WTC11 (cell line): Measurements from ENCODE around the gene KRTAP5-1. TPM values are rescaled to one million over a fixed set of nuclear protein-coding genes. Genes with fewer than 3 reads are reported as not detected.
A peak's percentile ranks its signal among the peaks of the same experiment; 100 is the strongest.
"Not testable (repeated sequence)": the region's sequence is repeated elsewhere in the genome, so short reads cannot be mapped to it uniquely, and the experiment has no call there.

Experiments
- ATAC-seq: fragments of 200-7000 bp; cut with Tn5 transposase; 2 replicates; pipeline ENCODE4 v1.10.0; 2021; ENCODE audit warnings: mild to moderate bottlenecking, moderate library complexity
- CTCF ChIA-PET: fragments of 300-600 bp; sonication (Branson Sonifier 250); formaldehyde crosslinking; loops from one replicate; lab custom pipeline; 2021; ENCODE audit warnings: antibody characterized with exemption; lab: Charles Lee
- POLR2A ChIA-PET: fragments of 350-600 bp; sonication (Branson Sonifier 250); formaldehyde crosslinking; loops from one replicate; lab custom pipeline; 2021; ENCODE audit warnings: antibody characterized with exemption; lab: Charles Lee
- DNase-seq: peaks from one replicate; pipeline ENCODE4 v3.0.0; 2021; ENCODE audit warnings: low spot score
- H3K27ac Mint-ChIP-seq: 2 replicates; pipeline ENCODE4 v1.8.0; 2021; ENCODE audit warnings: mixed read lengths
- H3K27me3 Mint-ChIP-seq: 2 replicates; pipeline ENCODE4 v1.8.0; 2021; ENCODE audit warnings: low read depth, mild to moderate bottlenecking, moderate library complexity, mixed read lengths
- H3K36me3 Mint-ChIP-seq: 2 replicates; pipeline ENCODE4 v1.8.0; 2021; ENCODE audit warnings: mixed read lengths
- H3K4me1 Mint-ChIP-seq: 2 replicates; pipeline ENCODE4 v1.8.0; 2022; ENCODE audit warnings: mixed read lengths
- H3K4me3 Mint-ChIP-seq: 2 replicates; pipeline ENCODE4 v1.8.0; 2021; ENCODE audit warnings: mild to moderate bottlenecking, moderate library complexity, mixed read lengths
- H3K9me3 Mint-ChIP-seq: 2 replicates; pipeline ENCODE4 v1.8.0; 2021; ENCODE audit warnings: mixed read lengths
- CREM ChIP-seq: sonication (generic); formaldehyde crosslinking; IDR thresholded peaks from 2 replicates; pipeline ENCODE4 v1.8.1; 2022; ENCODE audit warnings: mild to moderate bottlenecking, missing genetic modification reagents, moderate library complexity
- GABPB1 ChIP-seq: sonication (generic); formaldehyde crosslinking; IDR thresholded peaks from 2 replicates; pipeline ENCODE4 v1.8.1; 2023; ENCODE audit warnings: mild to moderate bottlenecking, missing genetic modification reagents
- GRHL2 ChIP-seq: fragments of 250-450 bp; sonication (Bioruptor Pico); IDR thresholded peaks from 2 replicates; pipeline ENCODE4 v1.8.0; 2022; ENCODE audit warnings: mild to moderate bottlenecking, moderate library complexity; ENCODE audit not compliant: insufficient replicate concordance, severe bottlenecking
- JAZF1 ChIP-seq: fragments of 250-450 bp; sonication (Bioruptor Pico); IDR thresholded peaks from 2 replicates; pipeline ENCODE4 v1.9.0; 2021; ENCODE audit warnings: moderate library complexity, mild to moderate bottlenecking, inconsistent platforms
- MYBL2 ChIP-seq: sonication (generic); formaldehyde crosslinking; IDR thresholded peaks from 2 replicates; pipeline ENCODE4 v1.8.1; 2023; ENCODE audit warnings: mild to moderate bottlenecking, moderate library complexity, missing genetic modification reagents
- SMAD4 ChIP-seq: sonication (generic); formaldehyde crosslinking; IDR thresholded peaks from 2 replicates; pipeline ENCODE4 v1.8.0; 2022; ENCODE audit warnings: mild to moderate bottlenecking, missing genetic modification reagents
- SOX15 ChIP-seq: fragments of 250-450 bp; sonication (Bioruptor Pico); IDR thresholded peaks from 2 replicates; pipeline ENCODE4 v1.9.0; 2021; ENCODE audit warnings: mild to moderate bottlenecking
- ZNF219 ChIP-seq: sonication (generic); formaldehyde crosslinking; IDR thresholded peaks from 2 replicates; pipeline ENCODE4 v1.8.0; 2023; ENCODE audit warnings: missing genetic modification reagents, mild to moderate bottlenecking, borderline replicate concordance
- ZNF512 ChIP-seq: sonication (generic); formaldehyde crosslinking; IDR thresholded peaks from 2 replicates; pipeline ENCODE4 v1.8.1; 2022; ENCODE audit warnings: missing genetic modification reagents, borderline replicate concordance
- total RNA-seq: library from RNA; stranded (reverse); gene quantifications from 3 replicates; pipeline ENCODE4 v1.2.3, GENCODE V29; 2021
- TF ChIP-seq, protein P1 (sequence below): sonication (generic); formaldehyde crosslinking; IDR thresholded peaks from 2 replicates; pipeline ENCODE4 v1.8.1; 2022; ENCODE audit warnings: low read depth, missing genetic modification reagents, borderline replicate concordance
- TF ChIP-seq, protein P2 (sequence below): sonication (generic); formaldehyde crosslinking; IDR thresholded peaks from 2 replicates; pipeline ENCODE4 v1.8.0; 2022; ENCODE audit warnings: missing genetic modification reagents
- TF ChIP-seq, protein P3 (sequence below): sonication (generic); formaldehyde crosslinking; IDR thresholded peaks from 2 replicates; pipeline ENCODE4 v1.8.1; 2023; ENCODE audit warnings: mild to moderate bottlenecking, missing genetic modification reagents

The KRTAP5-1 gene
- total RNA-seq, 1 experiment from 2014 or later = not detected

GRCh38 chr11:1589996-1590395 is 4.9 kb upstream of the KRTAP5-1 start (continued):
- no peak for TF ChIP-seq ZNF512 (CRISPR knock-in tag)

DNA sequence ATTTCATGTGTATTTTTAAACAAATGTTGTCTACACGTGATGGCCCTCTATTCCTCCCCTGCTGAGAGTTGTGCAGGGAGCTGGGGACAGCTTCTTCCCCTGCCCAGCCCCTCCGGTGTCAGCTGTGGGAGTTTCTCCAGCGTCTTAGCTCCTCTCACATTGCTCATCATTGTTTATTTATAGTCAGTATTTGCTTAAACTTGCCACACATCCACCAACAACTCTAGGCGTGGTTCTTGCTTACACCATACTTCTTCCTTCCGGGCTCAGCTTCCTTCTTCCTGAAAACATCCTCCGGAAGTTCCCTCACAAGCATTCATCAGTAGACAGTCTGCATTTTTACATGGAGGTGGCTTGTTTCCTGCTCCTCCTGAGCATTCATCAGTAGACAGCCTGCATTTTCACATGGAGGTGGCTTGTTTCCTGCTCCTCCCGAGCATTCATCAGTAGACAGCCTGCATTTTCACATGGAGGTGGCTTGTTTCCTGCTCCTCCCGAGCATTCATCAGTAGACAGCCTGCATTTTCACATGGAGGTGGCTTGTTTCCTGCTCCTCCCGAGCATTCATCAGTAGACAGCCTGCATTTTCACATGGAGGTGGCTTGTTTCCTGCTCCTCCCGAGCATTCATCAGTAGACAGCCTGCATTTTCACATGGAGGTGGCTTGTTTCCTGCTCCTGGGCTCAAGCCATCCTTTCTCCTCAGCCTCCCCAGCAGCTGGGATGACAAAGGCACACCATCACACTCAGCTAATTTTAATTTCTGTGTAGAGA is 4.3 kb upstream of the KRTAP5-1 start:
- H3K36me3 Mint-ChIP-seq, H3K27ac Mint-ChIP-seq, H3K4me3 Mint-ChIP-seq, H3K9me3 Mint-ChIP-seq, DNase-seq, H3K4me1 Mint-ChIP-seq, POLR2A ChIA-PET, ATAC-seq: not testable (repeated sequence)
- peaks cover 37% of the 10 kb centered on the region for H3K27me3 Mint-ChIP-seq
- 0 out of 2 replicates have a peak, but pooled peaks have one; percentile 19 for TF ChIP-seq GABPB1
- TF ChIP-seq, all 79 proteins: peak for 1; not testable (repeated sequence) for 78
- CTCF ChIA-PET = interaction anchor here (0.6 to 2.3 kb wide), 6 partner anchors 15 to 261 kb away, joined by 3 to 14 read pairs (median 4); no protein-coding TSS in a partner anchor

DNA sequence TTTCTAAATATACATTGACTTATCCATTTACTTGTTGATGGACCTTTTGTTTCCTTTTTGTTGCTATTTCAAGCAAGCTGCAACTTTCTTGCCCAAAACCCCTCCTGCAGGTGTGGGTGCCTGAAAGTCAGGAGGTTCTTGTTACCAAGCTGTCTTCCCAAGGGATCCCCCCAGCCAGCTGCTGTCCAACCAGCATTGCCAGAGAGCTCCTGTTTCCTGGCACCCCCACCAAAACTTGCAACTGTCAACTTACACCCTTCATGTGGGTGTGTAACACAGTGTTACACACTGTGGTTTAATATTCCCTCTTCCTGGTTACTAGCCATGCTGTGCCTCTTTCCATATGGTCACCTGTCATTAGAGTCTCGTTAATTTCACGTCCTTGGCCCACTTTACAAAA is 1.6 kb upstream of the KRTAP5-1 start:
- Mint-ChIP-seq H3K4me1 (peaks cover 4% of the 10 kb centered on the region), H3K9me3 (no peaks in the 10 kb centered on the region), H3K27ac (no peak overlapping the region), H3K27me3 (peaks cover 30% of the 10 kb centered on the region), H3K4me3 (no peak overlapping the region), H3K36me3 (no peaks in the 10 kb centered on the region)
- TF ChIP-seq ZNF219 = no peak
- TF ChIP-seq MYBL2 (CRISPR knock-in tag) = no peak
- TF ChIP-seq, protein P1, sequence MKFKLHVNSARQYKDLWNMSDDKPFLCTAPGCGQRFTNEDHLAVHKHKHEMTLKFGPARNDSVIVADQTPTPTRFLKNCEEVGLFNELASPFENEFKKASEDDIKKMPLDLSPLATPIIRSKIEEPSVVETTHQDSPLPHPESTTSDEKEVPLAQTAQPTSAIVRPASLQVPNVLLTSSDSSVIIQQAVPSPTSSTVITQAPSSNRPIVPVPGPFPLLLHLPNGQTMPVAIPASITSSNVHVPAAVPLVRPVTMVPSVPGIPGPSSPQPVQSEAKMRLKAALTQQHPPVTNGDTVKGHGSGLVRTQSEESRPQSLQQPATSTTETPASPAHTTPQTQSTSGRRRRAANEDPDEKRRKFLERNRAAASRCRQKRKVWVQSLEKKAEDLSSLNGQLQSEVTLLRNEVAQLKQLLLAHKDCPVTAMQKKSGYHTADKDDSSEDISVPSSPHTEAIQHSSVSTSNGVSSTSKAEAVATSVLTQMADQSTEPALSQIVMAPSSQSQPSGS (CRISPR knock-in tag) = no peak
- TF ChIP-seq SMAD4 = no peak
- no peak for TF ChIP-seq JAZF1 (CRISPR knock-in tag)
- TF ChIP-seq, protein P2, sequence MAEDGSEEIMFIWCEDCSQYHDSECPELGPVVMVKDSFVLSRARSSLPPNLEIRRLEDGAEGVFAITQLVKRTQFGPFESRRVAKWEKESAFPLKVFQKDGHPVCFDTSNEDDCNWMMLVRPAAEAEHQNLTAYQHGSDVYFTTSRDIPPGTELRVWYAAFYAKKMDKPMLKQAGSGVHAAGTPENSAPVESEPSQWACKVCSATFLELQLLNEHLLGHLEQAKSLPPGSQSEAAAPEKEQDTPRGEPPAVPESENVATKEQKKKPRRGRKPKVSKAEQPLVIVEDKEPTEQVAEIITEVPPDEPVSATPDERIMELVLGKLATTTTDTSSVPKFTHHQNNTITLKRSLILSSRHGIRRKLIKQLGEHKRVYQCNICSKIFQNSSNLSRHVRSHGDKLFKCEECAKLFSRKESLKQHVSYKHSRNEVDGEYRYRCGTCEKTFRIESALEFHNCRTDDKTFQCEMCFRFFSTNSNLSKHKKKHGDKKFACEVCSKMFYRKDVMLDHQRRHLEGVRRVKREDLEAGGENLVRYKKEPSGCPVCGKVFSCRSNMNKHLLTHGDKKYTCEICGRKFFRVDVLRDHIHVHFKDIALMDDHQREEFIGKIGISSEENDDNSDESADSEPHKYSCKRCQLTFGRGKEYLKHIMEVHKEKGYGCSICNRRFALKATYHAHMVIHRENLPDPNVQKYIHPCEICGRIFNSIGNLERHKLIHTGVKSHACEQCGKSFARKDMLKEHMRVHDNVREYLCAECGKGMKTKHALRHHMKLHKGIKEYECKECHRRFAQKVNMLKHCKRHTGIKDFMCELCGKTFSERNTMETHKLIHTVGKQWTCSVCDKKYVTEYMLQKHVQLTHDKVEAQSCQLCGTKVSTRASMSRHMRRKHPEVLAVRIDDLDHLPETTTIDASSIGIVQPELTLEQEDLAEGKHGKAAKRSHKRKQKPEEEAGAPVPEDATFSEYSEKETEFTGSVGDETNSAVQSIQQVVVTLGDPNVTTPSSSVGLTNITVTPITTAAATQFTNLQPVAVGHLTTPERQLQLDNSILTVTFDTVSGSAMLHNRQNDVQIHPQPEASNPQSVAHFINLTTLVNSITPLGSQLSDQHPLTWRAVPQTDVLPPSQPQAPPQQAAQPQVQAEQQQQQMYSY (CRISPR knock-in tag) = no peak
- TF ChIP-seq CREM (CRISPR knock-in tag) = no peak
- TF ChIP-seq, protein P3, sequence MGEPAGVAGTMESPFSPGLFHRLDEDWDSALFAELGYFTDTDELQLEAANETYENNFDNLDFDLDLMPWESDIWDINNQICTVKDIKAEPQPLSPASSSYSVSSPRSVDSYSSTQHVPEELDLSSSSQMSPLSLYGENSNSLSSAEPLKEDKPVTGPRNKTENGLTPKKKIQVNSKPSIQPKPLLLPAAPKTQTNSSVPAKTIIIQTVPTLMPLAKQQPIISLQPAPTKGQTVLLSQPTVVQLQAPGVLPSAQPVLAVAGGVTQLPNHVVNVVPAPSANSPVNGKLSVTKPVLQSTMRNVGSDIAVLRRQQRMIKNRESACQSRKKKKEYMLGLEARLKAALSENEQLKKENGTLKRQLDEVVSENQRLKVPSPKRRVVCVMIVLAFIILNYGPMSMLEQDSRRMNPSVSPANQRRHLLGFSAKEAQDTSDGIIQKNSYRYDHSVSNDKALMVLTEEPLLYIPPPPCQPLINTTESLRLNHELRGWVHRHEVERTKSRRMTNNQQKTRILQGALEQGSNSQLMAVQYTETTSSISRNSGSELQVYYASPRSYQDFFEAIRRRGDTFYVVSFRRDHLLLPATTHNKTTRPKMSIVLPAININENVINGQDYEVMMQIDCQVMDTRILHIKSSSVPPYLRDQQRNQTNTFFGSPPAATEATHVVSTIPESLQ = no peak
- TF ChIP-seq SOX15 = no peak
- no peak for TF ChIP-seq GRHL2 (CRISPR knock-in tag)
- ChIA-PET POLR2A (no interaction called here), CTCF (interaction anchor here (0.9 to 1.1 kb wide), 2 partner anchors 9 to 164 kb away, joined by 3 to 8 read pairs; partner anchors contain the start of gene IFITM10)
- DNase-seq = no peak
- no peak for ATAC-seq

DNA sequence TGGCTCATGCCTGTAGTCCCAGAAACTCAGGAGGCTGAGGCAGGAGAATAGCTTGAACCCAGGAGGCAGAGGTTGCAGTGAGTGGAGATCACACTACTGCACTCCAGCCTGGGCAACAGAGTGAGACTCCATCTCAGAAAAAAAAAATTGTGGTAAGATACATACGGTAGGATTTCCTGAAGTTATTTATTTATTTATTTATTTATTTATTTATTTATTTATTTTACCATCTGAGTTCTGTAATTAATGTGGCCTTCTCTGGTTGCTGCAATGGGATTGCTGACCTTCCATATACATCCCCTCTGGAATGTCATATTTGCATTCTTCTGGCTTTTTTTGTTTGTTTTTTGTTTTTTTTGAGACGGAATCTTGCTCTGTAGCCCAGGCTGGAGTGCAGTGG is 2.2 kb downstream of the KRTAP5-1 start:
- H3K36me3 Mint-ChIP-seq, POLR2A ChIA-PET, H3K27ac Mint-ChIP-seq, H3K4me1 Mint-ChIP-seq, H3K4me3 Mint-ChIP-seq, ATAC-seq, DNase-seq: not testable (repeated sequence)
- Mint-ChIP-seq H3K27me3 (peaks cover 29% of the 10 kb centered on the region), H3K9me3 (peaks cover 13% of the 10 kb centered on the region)
- CTCF ChIA-PET = interaction anchor here (1.3 to 1.8 kb wide), 4 partner anchors 9 to 36 kb away, joined by 3 to 14 read pairs (median 6); no protein-coding TSS in a partner anchor
